ENCODE results near the gene ARL4D. TPM values are rescaled to one million over a fixed set of nuclear protein-coding genes. Genes with fewer than 3 reads are reported as not detected.

The ARL4D gene
- total RNA-seq, 1 experiment from 2014 or later = 11.5 TPM

MicroRNA genes within 50 kb of the gene (microRNA counts, 767-probe panel; counts per million panel counts)
- microRNA hsa-miR-2117 = not detected

Other genes with a start within 250 kb of the ARL4D start
- 60.8 TPM for gene NBR1, start 227.8 kb upstream of the ARL4D start, total RNA-seq (2021; ENCODE audit: unreplicated experiment)
- 3.5 TPM for gene TMEM106A, start 187.1 kb upstream of the ARL4D start, total RNA-seq (2021; ENCODE audit: unreplicated experiment)
- gene CCDC200, start 170.4 kb upstream of the ARL4D start, total RNA-seq (2021; ENCODE audit: unreplicated experiment) = not detected
- 5,800 TPM for gene RNU2-1, start 165.0 kb upstream of the ARL4D start, total RNA-seq (2021; ENCODE audit: unreplicated experiment)
- 53.5 TPM for gene DHX8, start 85.0 kb downstream of the ARL4D start, total RNA-seq (2021; ENCODE audit: unreplicated experiment)
- gene ETV4, start 147.3 kb downstream of the ARL4D start, total RNA-seq (2021; ENCODE audit: unreplicated experiment) = 51.5 TPM

Data from HCT116 (cell line).